Activated CD4-positive, alpha-beta T cell treated with anti-CD3 and anti-CD28 coated beads, Interleukin-2, amount 50 U/mL, for 4 hours (primary cell): ENCODE results near the gene VPS37B.
"Not testable (repeated sequence)": the region's sequence is repeated elsewhere in the genome, so short reads cannot be mapped to it uniquely, and the experiment has no call there.

Experiments used
- DNase-seq, 2 experiments: peaks; one replicate each; pipeline ENCODE4 v3.0.0-alpha.2; 2020

Gene VPS37B

GRCh38 chr12:122895704-122896636 is at the start of gene VPS37B:
Gene VPS37B, minus strand, starts transcription at chr12:122896124. Its CDS starts 62 bp downstream, at chr12:122896062.
- DNase-seq = peak; percentile 84 to 85

- DNase-seq = no peak
Observed at GRCh38 chr12:122944605-122945592, 49.0 kb upstream of the VPS37B start.

GRCh38 chr12:122943196-122943595 is 47.3 kb upstream of the VPS37B start:
- no peak for DNase-seq

- DNase-seq = no peak
Observed at GRCh38 chr12:122942637-122943036, 46.7 kb upstream of the VPS37B start.

GRCh38 chr12:122941351-122941750 is 45.4 kb upstream of the VPS37B start:
- not testable (repeated sequence) for DNase-seq

- DNase-seq = no peak
Observed at GRCh38 chr12:122939125-122939524, 43.2 kb upstream of the VPS37B start.

GRCh38 chr12:122937622-122938091 is 41.7 kb upstream of the VPS37B start:
- no peak for DNase-seq

GRCh38 chr12:122935318-122935717 is 39.4 kb upstream of the VPS37B start:
- no peak for DNase-seq

GRCh38 chr12:122934722-122935121 is 38.8 kb upstream of the VPS37B start:
- no peak for DNase-seq

- DNase-seq = no peak
Observed at GRCh38 chr12:122932207-122932606, 36.3 kb upstream of the VPS37B start.

GRCh38 chr12:122929812-122930211 is 33.9 kb upstream of the VPS37B start:
- no peak for DNase-seq

GRCh38 chr12:122929148-122929538 is 33.2 kb upstream of the VPS37B start:
- no peak for DNase-seq

- DNase-seq = no peak
Observed at GRCh38 chr12:122928404-122929147, 32.7 kb upstream of the VPS37B start.

- DNase-seq = no peak
Observed at GRCh38 chr12:122927756-122928403, 32.0 kb upstream of the VPS37B start.

- no peak for DNase-seq
Observed at GRCh38 chr12:122921917-122922316, 26.0 kb upstream of the VPS37B start.

- no peak for DNase-seq
Observed at GRCh38 chr12:122920687-122921086, 24.8 kb upstream of the VPS37B start.

- no peak for DNase-seq
Observed at GRCh38 chr12:122918827-122919226, 22.9 kb upstream of the VPS37B start.

GRCh38 chr12:122917507-122918121 is 21.7 kb upstream of the VPS37B start:
- no peak for DNase-seq

- no peak for DNase-seq
Observed at GRCh38 chr12:122909442-122910288, 13.7 kb upstream of the VPS37B start.

- no peak for DNase-seq
Observed at GRCh38 chr12:122908915-122909314, 13.0 kb upstream of the VPS37B start.
